ENCODE data around the gene ZCCHC14. TPM values are rescaled to one million over a fixed set of nuclear protein-coding genes. Genes with fewer than 3 reads are reported as not detected.

The ZCCHC14 gene
- total RNA-seq, 1 donor: 7.0 TPM

DNA sequence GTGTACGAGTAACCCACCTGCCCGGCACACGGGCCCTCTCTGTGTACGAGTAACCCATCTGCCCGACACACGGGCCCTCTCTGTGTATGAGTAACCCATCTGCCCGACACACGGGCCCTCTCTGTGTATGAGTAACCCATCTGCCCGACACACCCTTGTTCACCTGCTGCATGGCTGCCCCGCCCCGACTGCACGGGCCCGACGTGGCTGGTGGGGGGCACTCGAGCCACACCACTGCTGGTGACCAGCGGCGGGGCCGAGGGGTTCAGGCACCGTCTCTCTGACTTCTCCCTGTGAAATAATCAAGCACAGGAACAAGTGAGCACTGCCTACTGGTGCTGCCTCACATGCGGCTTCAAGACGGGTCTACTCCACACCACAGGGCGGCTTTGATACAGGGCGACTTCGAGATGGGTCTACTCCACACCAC, 78.6 kb downstream of the ZCCHC14 start:
- DNase-seq (ENCODE audit: low read depth in 2 of 3, low spot score in 2 of 3): no peak

DNA sequence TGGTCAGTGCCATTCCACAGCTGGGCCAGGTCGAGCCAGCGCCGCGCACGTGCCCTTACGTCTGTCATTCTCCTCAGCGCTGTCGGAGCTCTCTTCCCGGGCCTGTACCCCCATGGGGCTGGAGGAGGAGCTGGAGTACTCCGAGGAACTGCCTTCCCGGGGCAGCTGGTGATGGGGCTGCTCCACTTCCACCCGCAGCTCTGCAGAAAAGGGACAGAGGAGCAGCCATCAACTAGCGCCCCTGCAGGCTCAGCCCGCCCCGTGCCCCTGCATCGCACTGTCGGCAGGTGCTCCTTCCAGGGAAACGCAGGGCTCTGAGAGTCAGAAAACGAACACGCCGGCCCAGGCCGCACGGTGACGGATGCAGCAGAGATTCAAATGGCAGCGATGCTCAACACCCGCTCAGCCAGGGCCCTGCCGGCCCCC, 79.8 kb downstream of the ZCCHC14 start:
- no peak for DNase-seq (ENCODE audit: low read depth in 2 of 3, low spot score in 2 of 3)

DNA sequence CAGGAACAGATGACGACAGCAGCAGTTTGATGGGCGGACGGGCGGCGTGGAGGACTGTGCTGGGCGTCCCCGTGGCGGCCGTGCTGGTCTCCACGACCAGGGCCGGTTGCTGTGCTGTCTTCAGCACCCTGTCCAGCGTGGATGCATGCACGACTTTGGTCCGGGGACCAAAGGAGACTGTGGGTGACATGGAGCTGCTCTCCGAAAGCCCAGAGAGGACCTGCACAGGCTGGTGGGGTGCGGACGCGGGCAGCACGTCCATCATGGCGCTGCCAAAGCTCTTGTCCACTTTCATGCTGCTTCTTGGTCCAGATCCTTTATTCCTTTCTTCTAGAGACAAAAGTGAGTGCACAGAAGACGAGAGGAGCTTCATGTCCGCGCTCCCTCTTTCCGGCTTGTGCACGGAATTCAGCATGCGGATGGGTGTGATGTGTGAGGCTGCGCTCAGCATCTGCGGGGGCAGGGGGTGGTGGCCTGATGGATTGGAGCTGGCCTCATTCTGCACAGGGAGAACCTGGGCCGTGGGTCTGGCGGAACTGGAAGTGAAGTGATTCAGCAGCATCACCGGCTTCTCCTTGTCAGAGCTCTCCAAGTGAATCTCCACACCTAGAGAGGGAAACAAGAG, 80.3 kb downstream of the ZCCHC14 start:
- DNase-seq (ENCODE audit: low read depth in 2 of 3, low spot score in 2 of 3): no peak

DNA sequence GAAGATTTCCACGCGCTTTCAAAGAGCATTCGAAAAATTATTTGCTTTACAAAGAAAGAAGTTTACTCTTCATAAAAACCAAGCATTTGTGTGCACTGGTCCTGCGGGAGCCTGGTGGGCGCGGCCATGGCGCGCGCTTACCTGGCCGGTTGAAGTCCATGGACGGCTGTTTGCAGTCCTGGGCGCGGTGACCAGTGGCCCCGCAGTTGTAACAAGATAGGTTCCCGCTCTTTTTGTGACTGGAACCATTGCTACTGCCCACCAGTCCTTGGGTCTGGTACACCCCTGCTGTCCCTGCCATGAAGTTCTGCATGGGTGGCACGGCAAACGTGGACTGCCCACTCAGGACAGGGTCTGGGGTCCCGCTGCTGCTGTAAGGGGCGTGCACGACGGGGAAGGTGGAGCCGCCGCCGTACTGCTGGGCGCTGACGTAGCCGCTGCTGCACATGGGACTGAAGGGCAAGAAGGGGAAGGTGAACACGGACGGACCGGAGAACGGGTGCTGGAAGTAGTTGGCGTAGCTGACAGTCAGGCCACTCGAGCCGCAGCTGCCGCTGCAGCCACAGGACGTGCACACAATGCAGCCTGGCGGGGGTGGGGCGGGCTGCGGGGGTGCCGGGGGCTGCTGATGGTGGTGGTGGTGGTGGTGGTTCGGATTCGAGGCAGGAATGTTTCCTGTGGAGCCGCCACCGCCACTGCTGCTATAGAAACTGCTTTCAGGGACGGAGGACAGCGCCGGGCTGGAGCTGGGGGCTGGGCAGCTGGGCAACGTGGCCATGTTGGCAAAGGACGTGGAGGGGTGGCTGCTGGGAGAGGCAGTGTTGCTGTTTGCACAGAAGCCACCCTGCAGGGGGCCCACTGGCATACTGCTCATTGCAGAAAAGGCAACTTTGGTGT, 81.2 kb downstream of the ZCCHC14 start:
- DNase-seq (ENCODE audit: low read depth in 2 of 3, low spot score in 2 of 3): no peak

DNA sequence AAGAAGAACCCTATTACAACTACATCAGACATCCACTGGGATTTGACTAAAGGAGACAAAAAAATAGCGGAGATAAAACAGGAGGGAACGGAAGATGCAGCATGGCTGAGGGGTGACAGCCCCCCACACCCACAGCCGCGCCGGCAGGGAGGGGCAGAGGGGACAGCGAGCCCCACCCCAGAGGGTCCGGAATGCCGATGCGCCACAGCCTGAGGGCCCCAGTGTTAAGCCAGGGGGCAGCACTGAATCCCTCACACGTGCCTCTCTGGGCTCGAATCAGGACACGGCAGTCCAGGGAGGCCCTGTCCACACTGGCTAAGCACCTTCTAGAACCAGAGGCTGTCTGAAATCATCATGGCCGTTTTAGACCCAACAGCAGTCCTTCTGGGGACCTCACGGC, 81.9 kb downstream of the ZCCHC14 start:
- DNase-seq (ENCODE audit: low read depth in 2 of 3, low spot score in 2 of 3): no peak

DNA sequence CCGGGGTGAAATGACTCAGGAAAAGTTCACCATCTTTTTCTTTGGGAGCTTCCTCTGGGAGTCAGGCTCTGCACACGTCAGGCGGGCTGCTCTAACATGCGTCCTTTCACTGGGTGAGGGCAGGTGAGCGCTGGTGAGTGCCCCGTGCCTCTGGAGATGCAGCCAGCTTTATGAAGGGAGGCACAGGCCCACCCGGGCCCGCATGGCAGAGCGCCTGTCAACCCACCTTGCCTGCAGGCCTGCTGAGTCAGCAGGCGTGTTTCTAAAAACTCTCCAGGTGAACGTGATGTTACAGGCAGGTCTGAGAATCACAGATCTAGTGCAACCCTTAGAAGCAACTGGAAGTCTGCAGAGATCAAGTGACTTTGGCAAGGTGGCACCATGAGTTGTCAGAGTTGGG, 82.3 kb downstream of the ZCCHC14 start:
- no peak for DNase-seq (ENCODE audit: low read depth in 2 of 3, low spot score in 2 of 3)

DNA sequence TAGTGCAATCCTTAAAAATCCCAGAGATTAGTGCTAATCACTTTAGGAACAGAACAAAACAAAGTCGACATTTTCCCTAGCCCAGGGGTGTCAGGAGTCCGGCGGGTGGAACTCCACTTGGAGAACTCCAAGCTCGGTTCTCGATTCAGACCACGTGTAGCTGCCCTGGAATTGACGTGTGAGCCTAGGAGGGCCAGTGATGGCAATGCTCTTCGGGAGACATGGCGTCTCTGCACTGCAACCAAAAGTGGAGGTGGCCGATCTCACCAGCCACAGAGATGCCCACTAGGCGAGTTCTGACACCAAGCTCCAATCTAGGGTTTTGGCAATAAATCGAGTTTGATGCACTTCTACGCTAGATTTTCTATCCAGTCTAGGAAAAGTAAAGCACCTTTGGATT, 83.0 kb downstream of the ZCCHC14 start:
- no peak for DNase-seq (ENCODE audit: low read depth in 2 of 3, low spot score in 2 of 3)

DNA sequence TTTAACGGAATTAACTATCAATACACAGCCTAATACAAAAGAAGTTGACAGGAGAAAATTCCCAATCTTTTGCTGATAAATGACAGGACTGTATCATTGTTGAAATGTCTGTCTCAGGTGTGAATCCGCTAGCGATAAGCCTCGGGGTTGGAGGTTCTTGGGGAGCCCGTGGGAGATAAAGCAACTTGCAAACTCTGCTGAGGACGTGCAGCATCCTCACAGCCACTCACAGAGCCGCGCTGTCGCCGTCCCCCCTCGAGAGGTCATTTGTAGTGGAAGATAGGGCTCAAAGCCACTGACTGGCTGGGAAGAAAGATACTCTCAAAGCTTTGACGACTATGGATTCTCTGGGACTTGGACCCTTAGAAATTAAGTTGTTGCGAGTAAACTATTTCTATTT, 83.7 kb downstream of the ZCCHC14 start:
- DNase-seq (ENCODE audit: low read depth in 2 of 3, low spot score in 2 of 3): no peak

DNA sequence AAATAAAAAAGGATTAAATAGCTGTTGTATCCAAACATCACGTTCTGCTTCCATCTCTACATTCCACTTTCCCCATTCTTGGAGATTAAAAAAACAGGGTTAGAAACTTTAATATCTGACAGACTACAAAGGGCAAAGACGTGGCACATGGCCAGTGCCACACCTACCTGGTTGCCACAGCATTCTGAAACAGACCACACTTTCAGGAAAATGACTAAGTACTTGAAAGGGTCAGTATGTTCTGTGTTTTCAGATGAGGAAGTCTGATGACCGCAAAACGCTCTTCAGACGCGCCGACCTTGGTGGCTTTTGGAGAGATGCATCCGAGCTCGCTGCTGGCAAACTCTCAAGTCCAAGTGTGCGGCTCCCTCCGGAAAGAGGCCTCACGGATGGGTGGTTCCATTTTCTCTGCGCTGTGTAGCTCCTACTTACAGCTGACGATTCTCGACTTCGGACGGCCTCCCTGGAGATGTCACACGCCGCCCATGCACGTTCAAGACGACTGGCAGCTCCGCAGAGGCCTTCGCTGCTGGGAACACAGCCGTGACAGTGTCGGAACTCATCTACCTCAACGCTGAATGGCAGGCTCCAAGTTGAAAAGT, 85.2 kb downstream of the ZCCHC14 start:
- DNase-seq (ENCODE audit: low read depth in 2 of 3, low spot score in 2 of 3): peak in 1 of 3 donors; percentile 9

DNA sequence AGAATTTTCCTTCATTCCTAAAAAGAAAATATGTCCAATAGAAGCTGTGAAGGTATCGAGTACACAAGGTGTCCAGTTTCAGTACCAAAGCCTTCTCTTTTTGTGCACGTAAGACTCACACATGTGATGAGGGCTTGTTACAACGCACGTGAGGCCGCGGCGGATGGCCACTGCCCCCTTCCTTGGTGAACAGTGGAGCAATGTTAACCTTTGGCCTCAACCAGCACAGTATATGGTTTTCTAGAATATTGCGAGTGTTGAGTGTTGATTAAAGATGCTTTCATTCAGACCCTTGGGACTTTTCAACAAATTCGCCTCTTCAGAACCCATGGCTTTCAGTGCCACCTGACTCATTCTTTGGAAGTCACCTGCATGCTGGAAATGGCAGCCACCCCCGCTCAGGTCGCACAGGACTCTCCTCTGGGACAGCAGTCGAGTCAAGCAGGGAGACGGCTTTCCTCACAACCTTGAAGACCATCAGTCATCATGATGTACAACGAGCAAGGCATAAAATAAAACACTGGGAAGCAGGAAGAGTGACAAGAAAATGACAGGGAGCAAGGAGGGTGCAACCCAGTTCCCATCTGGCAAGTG, 86.2 kb downstream of the ZCCHC14 start:
- DNase-seq (ENCODE audit: low read depth in 2 of 3, low spot score in 2 of 3): no peak

DNA sequence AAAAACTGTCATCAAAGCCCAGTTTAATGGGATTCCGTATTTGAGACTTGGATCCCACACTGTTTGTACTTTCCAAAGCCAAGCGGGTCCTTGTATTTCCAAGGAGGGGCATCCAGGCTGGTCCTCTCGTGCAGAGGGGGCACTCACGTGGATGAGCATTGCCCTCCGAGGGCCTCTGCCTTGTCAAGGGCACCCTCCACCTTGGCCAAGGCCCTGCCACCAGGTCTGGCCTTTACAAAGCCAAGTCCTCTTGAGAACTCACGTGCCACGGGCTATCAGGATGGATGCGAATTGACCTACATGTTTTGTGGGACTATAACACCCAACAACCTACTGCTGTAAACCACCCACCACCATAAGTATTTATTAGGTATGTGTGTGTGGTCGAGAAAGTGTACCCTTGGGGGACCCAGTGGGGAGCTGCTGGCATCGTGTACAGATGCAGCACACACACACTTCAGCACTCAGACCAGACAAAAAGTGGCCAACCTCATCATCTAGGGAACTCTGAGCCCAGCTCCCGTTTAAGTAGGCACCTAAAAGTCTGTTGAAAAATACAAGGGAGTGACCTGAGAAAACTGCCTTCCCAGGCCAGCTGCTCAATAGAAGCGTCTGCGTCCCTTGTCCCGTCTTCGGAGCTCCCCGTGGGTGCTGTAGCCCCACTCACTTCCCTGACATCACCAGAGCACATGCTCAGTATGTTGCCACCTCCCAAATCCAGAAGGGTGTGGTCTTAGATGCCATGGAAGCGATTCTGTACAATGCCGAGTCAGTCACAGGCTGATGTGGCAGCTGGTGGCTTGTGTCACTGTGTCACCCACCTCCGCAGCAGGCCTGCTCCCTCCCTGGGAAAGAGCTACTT, 87.8 kb downstream of the ZCCHC14 start:
- DNase-seq (ENCODE audit: low read depth in 2 of 3, low spot score in 2 of 3): no peak

DNA sequence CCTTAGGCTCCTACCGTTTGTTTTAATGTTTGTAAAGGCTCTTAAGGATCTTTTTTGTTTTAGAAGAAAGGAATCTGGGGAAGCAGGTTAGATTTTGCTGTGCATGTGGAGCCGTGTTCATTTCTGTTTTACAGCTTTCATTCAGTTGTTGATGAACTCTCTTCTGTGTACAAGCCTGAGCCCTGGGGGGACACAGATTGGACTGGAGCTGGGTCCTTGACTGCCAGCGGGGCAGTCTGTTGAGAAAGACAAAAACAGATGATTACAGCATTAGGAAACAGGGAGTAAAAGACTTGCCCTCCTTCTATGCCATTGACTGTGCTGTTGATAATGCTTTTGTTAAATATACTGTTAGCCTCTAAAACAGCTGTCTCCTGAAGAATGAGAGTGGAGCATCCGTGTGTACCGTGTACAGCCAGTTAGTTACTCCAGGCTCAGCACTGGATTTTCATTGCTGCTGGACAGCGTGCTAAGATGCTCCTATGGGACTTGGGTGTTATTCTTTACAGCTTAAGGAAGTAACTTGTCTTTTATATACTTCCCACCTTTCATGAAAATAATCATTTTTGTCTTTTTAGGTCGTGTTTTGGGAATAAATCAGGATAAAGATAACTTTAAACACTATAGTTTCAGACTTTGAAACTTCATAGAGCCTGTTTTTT, 97.5 kb downstream of the ZCCHC14 start:
- DNase-seq (ENCODE audit: low read depth in 2 of 3, low spot score in 2 of 3): no peak

DNA sequence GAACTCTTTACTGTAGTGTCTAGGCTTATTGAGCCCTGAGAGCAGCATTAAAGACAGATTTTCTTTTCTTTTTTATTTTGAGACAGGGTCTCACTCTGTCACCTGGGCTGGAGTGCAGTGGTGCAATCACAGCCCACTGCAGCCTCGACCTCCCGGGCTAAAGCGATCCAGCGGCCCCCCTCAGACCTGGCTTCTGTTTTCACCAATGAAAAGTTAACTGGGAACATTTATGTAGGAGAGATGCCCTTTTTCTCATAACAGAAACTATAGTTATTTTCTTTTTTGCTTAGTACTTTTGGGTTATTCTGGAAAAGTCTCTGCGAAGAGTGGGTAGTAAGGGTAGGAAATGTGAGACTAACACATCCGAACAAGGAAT, 99.2 kb downstream of the ZCCHC14 start:
- no peak for DNase-seq (ENCODE audit: low read depth in 2 of 3, low spot score in 2 of 3)

DNA sequence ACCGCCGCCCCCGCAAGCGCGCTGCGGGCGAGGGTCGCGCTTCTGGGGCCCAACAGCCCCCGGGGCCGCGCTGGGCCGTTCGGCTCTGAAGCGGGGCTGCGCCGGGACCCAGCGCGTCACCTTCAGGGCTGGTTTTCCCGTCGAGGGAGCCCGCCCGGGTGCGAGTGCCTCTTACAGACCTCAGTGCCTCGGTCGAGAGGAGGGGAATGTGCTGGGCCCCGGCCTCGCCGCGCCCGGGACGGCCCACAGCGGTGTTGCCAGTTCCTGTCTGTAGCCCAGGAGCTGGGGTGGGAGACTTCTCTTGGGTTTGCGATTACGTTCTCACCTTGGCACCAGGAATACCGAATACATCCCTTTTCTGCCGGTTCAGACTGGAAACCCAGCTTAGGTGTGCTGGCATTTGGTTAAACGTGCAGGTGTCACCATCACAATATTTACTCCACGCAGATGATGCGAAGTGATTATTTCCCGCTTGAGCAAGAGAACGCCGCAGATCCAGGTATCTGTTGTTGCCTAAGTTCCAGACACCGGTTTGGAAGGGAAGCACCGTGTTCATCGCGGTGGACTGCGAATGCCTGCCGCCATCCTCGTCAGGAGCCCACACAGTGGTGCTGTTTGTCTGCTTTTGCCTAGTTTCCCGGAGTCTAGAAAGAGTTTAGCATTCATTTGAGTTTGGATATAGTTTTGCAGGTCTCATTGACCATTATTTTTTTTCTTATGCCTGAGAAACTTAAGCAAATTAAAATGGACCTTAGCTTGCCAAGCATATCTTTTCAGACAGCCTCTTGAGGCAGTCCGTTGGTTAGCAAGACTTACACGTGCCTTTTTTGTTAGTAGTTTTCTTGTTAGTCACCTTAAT, 99.8 kb downstream of the ZCCHC14 start:
- DNase-seq (ENCODE audit: low read depth in 2 of 3, low spot score in 2 of 3): peak in 1 of 3 donors; percentile 14

DNA sequence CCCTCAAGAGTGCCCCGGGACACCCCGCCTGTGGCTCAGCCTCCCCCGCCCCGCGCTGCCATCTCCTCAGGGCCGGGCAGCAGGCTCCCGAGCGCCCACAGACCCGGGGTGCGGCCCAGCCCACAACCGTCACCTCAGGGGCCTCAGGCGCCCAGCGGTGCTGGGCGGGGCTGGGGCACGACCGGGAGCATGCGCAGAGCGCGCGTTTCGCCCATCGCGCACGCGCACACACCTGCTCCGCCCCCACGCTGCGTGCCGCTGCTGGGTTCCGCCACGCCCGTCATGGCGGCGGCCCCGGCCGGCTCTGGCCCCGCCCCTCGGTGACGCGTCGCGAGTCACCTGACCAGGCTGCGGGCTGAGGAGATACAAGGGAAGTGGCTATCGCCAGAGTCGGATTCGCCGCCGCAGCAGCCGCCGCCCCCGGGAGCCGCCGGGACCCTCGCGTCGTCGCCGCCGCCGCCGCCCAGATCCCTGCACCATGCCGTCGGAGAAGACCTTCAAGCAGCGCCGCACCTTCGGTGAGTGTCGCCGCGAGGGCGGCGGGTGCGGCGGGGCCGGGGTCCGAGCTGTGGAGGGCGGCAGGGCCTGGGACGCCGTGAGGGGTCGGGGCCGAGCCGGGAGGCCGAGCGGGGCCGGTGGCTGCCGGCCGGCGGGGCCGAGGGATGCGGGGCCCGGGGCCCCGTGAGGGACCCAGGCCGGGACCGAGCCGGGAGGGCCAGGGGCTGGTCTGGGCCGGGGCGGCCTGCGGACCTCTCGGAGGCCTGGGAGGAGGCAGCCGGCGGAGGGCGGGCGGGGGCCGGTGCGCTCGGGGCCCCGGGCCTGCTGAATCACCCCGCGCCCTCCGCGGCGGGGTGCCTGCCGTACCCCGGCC, 100.6 kb downstream of the ZCCHC14 start, which contains the start of gene MAP1LC3B:
TSS of gene MAP1LC3B (plus strand) at position 387 of the 871 bp plus-strand sequence. CDS start at position 479, 92 bp downstream.
- DNase-seq (ENCODE audit: low read depth in 2 of 3, low spot score in 2 of 3): peak; percentile 95 to 100 (median 96)

DNA sequence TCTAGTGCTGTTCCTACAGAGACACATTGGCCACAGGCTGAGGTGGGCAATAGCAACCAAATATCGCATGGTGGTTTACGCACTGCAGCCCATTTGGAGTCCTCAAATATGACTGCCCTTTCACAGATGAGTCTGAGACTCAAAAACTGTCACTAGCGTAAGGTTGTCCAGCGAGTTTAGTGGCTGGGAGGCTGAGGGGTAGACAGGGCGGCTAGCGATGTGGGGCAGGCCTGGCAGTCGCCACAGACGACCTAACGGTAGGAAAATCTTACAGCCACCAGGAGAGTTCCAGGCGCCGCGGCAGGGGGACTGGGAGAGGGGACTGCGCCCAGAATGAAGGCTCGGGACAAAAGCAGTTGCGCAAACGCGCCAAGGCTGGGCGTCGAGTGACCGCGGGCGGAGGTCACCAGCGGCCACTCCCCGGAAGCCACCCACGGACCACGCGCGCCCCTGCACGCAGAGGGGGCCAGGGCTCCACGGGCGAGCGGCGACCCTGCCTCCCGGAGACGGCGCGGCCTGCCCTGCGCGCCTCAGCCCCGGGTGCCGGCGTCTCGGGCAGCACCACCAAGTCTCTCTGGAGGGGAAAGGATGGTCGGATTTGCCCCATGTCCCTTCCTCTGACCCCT, 101.4 kb downstream of the ZCCHC14 start:
- peak in 1 of 3 donors; percentile 25 for DNase-seq (ENCODE audit: low read depth in 2 of 3, low spot score in 2 of 3)

DNA sequence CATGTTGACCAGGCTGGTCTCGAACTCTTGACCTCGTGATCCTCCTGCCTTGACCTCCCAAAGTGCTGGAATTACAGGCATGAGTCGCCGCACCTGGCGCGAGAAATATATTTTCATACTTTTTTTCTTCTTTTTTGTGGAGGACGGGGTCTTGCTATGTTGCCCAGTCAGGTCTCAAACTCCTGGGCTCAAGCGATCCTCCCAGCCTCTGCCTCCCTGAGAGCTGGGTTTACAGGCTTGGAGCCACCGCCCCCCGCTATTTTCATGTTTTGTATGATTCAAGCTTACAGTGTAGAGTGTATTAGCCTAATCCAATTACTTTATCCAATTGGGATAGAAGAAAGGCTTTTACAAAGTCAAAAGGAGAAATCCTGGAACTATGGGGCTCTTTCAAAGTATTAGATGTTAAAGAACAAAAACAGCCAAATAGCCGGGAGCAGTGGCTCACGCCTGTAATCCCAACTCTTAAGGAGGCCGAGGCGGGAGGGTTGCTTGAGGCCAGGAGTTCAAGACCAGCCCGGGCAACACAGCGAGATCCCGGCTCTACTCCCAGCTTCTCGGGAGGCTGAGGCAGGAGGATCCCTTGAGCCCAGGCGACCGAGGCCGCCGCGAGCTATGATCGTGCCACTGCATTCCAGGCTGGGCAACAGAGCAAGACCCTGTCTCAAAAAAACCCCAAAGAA, 102.0 kb downstream of the ZCCHC14 start:
- DNase-seq (ENCODE audit: low read depth in 2 of 3, low spot score in 2 of 3): no peak
